Measurements from ENCODE around the gene UQCRC1. TPM values are rescaled to one million over a fixed set of nuclear protein-coding genes. Genes with fewer than 3 reads are reported as not detected.

The UQCRC1 gene
- total and polyA plus RNA-seq, 3 donors from 2014 or later, result 281 to 287 (median 282) TPM

DNA sequence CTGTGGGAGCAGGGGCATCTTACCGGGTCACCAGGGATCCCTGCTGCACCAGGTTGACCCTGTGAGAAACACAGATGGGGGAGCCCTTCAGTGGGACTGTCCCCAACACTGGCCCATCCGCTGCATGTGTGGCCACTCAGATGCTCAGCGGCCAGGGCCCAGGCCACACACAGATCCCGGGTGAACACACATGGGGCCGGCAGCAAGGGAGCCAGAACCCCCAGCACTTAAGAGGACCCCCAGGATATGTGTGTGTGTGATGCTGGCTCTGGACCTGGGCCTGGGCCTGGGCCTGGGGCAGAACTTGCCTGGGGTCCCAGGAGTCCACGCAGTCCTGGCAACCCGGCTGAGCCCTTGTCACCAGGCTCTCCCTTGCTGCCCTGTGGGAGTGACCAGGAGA is 41.0 kb downstream of the UQCRC1 start:
- no peak for TF ChIP-seq POLR2A (IDR thresholded peaks at IDR 0.05)
- TF ChIP-seq, protein P1, sequence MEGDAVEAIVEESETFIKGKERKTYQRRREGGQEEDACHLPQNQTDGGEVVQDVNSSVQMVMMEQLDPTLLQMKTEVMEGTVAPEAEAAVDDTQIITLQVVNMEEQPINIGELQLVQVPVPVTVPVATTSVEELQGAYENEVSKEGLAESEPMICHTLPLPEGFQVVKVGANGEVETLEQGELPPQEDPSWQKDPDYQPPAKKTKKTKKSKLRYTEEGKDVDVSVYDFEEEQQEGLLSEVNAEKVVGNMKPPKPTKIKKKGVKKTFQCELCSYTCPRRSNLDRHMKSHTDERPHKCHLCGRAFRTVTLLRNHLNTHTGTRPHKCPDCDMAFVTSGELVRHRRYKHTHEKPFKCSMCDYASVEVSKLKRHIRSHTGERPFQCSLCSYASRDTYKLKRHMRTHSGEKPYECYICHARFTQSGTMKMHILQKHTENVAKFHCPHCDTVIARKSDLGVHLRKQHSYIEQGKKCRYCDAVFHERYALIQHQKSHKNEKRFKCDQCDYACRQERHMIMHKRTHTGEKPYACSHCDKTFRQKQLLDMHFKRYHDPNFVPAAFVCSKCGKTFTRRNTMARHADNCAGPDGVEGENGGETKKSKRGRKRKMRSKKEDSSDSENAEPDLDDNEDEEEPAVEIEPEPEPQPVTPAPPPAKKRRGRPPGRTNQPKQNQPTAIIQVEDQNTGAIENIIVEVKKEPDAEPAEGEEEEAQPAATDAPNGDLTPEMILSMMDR (IDR thresholded peaks at IDR 0.05), result no peak
- Histone ChIP-seq H3K27ac (no peak overlapping the region), H3K36me3 (ENCODE audit: low read depth, missing control alignments) (no peaks in the 10 kb centered on the region), H3K4me3 (no peak overlapping the region), H3K9me3 (no peaks in the 10 kb centered on the region), H3K27me3 (no peaks in the 10 kb centered on the region), H3K4me1 (no peaks in the 10 kb centered on the region)
- 87 to 88% methylated on average over 3 to 7 of the region's 7 CpGs for WGBS, 2 donors
- intact Hi-C loops (cut with DNase I; ENCODE audit: low total_unique reads), result no loop called here
- no peak for DNase-seq

DNA sequence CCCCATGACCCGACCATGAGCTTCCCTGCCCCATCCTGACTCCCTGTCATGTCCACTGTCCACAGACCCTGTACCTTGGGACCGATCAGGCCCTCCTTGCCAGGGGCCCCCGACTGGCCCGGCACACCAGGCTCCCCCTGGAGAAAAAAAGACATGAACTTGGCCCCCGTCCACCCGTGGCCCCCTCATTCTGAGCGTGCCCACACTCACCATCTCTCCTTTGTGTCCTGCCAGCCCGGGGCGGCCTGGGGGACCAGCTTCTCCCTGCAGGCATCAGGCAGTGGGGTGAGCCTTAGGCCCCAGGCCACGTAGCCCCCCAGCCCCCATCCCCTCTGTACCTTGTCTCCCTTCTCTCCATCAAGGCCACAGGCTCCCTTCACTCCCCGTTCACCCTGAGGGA is 41.9 kb downstream of the UQCRC1 start:
- Histone ChIP-seq H3K36me3 (ENCODE audit: low read depth, missing control alignments) (no peaks in the 10 kb centered on the region), H3K4me3 (no peak overlapping the region), H3K27me3 (no peaks in the 10 kb centered on the region), H3K9me3 (no peaks in the 10 kb centered on the region), H3K4me1 (no peaks in the 10 kb centered on the region), H3K27ac (no peak overlapping the region)
- DNase-seq, result no peak
- WGBS, 2 donors, result 94 to 95% methylated on average over 11 of the region's 11 CpGs
- TF ChIP-seq, protein P1 (IDR thresholded peaks at IDR 0.05), result no peak
- TF ChIP-seq POLR2A (IDR thresholded peaks at IDR 0.05), result no peak
- intact Hi-C loops (cut with DNase I; ENCODE audit: low total_unique reads), result no loop called here

DNA sequence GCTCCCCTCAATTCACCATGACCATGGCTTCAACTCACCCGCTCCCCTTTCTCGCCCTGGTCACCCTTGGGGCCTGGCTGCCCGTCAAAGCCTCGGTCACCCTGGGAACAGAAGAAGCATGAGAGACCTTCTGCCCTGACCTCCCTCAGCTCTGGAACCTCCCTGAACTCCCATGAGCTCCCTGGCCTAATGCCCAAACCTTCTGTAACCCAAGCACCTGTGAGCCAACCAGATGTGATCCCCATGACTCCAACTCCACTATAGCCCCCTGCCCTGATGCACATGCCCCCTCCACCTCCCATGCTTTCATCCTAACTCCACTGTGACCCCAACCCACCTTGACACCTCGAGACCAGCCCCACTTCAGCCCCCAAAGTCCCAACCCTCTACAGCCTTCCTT is 42.4 kb downstream of the UQCRC1 start:
- 90 to 97% methylated on average over 5 of the region's 5 CpGs for WGBS, 2 donors
- no peak overlapping the region for H3K27ac ChIP-seq
- TF ChIP-seq POLR2A (IDR thresholded peaks at IDR 0.05), result no peak
- TF ChIP-seq, protein P1 (IDR thresholded peaks at IDR 0.05), result no peak
- no peaks in the 10 kb centered on the region for H3K27me3 ChIP-seq
- DNase-seq, result no peak
- intact Hi-C loops (cut with DNase I; ENCODE audit: low total_unique reads), result no loop called here
- no peaks in the 10 kb centered on the region for H3K9me3 ChIP-seq
- no peaks in the 10 kb centered on the region for H3K4me1 ChIP-seq
- H3K36me3 ChIP-seq (ENCODE audit: low read depth, missing control alignments), result no peaks in the 10 kb centered on the region
- no peak overlapping the region for H3K4me3 ChIP-seq

DNA sequence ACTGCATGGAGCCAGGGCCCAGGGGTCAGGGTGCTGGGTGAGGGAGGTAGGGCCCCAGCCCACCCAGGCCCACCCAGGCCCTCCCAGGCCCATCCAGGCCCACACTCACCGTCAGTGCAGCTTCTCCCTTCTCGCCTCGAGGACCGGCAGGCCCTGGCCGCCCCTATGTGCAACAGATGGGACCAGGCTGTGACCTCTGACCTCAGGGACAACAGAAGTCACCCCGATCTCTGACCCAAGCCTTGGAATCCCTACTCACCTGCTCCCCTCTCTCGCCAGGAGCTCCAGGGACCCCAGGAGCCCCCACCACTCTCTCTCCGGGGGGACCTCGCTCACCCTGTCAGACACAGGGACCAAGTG is 43.1 kb downstream of the UQCRC1 start:
- no peak for DNase-seq
- Histone ChIP-seq H3K9me3 (no peaks in the 10 kb centered on the region), H3K27ac (no peak overlapping the region), H3K4me3 (no peak overlapping the region), H3K36me3 (ENCODE audit: low read depth, missing control alignments) (no peaks in the 10 kb centered on the region), H3K27me3 (no peaks in the 10 kb centered on the region), H3K4me1 (no peaks in the 10 kb centered on the region)
- TF ChIP-seq, protein P1 (IDR thresholded peaks at IDR 0.05), result no peak
- no peak for TF ChIP-seq POLR2A (IDR thresholded peaks at IDR 0.05)
- 93% methylated on average over 9 of the region's 9 CpGs; no CpG with 5 or more reads in 1 of the 2 donors for WGBS, 2 donors
- intact Hi-C loops (cut with DNase I; ENCODE audit: low total_unique reads), result no loop called here

DNA sequence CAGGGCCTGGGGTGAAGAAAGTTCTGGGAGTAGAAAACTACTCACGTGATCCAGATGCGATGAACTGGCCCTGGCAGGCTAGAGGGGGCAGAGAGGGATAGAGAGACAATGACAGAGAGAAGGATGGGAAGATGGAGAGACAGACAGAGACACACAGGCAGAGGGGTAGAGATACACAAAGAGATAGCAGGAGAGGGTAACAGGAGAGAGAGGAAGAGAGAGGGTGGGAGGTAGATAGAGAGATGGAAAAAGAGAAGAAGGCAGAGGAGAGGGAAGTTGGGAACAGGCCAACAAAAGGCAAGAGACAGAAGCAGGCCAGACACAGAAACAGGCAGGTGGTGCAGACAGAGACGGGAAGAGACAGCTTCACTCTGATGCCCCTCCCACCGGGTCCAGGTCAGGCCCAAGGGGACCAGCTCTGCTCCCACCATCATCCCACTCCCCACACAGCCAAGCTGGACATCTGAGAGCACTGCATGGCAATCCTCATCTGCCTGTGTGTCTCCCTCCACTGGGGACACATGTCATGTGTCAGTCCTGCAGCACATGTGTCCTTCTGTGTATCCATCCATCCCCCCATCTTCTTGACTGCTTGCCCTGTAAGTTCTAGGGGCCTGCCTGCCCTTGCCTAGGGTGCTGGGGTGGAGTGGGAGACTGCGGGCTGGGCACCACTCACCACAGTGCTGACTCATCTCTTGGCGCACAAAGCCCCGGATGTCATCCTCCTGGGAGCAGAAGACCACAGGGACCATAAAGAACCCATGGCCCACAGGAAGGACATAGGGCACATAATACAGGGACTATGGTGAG is 43.6 kb downstream of the UQCRC1 start:
- peaks cover 4% of the 10 kb centered on the region for H3K4me1 ChIP-seq
- WGBS, 2 donors, result 67 to 82% methylated on average over 7 of the region's 7 CpGs
- TF ChIP-seq, protein P1 (IDR thresholded peaks at IDR 0.05), result no peak
- no peak for TF ChIP-seq POLR2A (IDR thresholded peaks at IDR 0.05)
- no peaks in the 10 kb centered on the region for H3K27me3 ChIP-seq
- no peak for DNase-seq
- H3K36me3 ChIP-seq (ENCODE audit: low read depth, missing control alignments), result no peaks in the 10 kb centered on the region
- intact Hi-C loops (cut with DNase I; ENCODE audit: low total_unique reads), result no loop called here
- H3K4me3 ChIP-seq, result no peak overlapping the region
- no peaks in the 10 kb centered on the region for H3K9me3 ChIP-seq
- H3K27ac ChIP-seq, result no peak overlapping the region
